ENCODE results near the gene CATSPER3.

DNA sequence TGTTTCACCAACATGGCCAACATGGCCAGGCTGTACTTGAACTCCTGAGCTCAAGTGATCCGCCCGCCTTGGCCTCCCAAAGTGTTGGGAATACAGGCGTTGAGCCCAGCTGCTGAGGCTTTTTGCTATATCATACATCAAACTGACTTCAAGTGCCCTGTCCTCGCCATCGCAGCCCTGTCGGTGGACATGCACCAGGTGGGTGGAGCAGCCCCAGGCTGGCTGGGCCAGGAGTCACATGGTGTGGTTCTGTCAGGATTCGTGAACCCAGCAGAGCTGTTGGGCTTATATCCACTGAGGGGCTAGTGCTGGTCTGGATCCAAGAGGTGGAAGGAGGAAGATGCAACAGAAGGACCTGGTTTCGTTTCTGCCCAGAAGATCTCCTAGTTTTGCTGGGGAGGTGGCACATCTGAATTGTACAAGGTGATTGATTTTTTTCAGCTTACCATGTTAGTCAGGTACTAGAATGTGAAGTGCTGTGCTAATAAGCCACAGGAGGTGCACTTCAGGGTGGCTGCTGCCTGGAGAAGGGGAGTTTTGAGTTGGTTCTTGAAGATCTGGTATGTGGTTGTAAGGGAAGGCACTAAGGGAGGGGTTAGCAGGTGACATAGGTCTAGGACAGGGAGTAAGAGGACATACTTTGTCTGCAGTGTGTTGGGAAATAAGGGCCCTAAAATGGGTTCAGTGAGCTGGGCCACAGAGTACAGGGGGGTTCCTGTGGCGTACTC, 46.7 kb upstream of the CATSPER3 start:
- TF ChIP-seq, protein P1, sequence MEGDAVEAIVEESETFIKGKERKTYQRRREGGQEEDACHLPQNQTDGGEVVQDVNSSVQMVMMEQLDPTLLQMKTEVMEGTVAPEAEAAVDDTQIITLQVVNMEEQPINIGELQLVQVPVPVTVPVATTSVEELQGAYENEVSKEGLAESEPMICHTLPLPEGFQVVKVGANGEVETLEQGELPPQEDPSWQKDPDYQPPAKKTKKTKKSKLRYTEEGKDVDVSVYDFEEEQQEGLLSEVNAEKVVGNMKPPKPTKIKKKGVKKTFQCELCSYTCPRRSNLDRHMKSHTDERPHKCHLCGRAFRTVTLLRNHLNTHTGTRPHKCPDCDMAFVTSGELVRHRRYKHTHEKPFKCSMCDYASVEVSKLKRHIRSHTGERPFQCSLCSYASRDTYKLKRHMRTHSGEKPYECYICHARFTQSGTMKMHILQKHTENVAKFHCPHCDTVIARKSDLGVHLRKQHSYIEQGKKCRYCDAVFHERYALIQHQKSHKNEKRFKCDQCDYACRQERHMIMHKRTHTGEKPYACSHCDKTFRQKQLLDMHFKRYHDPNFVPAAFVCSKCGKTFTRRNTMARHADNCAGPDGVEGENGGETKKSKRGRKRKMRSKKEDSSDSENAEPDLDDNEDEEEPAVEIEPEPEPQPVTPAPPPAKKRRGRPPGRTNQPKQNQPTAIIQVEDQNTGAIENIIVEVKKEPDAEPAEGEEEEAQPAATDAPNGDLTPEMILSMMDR (IDR thresholded peaks at IDR 0.05), result no peak
- TF ChIP-seq, protein P2, sequence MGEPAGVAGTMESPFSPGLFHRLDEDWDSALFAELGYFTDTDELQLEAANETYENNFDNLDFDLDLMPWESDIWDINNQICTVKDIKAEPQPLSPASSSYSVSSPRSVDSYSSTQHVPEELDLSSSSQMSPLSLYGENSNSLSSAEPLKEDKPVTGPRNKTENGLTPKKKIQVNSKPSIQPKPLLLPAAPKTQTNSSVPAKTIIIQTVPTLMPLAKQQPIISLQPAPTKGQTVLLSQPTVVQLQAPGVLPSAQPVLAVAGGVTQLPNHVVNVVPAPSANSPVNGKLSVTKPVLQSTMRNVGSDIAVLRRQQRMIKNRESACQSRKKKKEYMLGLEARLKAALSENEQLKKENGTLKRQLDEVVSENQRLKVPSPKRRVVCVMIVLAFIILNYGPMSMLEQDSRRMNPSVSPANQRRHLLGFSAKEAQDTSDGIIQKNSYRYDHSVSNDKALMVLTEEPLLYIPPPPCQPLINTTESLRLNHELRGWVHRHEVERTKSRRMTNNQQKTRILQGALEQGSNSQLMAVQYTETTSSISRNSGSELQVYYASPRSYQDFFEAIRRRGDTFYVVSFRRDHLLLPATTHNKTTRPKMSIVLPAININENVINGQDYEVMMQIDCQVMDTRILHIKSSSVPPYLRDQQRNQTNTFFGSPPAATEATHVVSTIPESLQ (CRISPR knock-in tag; IDR thresholded peaks at IDR 0.05), result no peak
- TF ChIP-seq, protein P3, sequence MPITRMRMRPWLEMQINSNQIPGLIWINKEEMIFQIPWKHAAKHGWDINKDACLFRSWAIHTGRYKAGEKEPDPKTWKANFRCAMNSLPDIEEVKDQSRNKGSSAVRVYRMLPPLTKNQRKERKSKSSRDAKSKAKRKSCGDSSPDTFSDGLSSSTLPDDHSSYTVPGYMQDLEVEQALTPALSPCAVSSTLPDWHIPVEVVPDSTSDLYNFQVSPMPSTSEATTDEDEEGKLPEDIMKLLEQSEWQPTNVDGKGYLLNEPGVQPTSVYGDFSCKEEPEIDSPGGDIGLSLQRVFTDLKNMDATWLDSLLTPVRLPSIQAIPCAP (CRISPR knock-in tag; IDR thresholded peaks at IDR 0.05), result no peak
- TF ChIP-seq TP53 (CRISPR knock-in tag; IDR thresholded peaks at IDR 0.05), result no peak
- TF ChIP-seq, protein P4, sequence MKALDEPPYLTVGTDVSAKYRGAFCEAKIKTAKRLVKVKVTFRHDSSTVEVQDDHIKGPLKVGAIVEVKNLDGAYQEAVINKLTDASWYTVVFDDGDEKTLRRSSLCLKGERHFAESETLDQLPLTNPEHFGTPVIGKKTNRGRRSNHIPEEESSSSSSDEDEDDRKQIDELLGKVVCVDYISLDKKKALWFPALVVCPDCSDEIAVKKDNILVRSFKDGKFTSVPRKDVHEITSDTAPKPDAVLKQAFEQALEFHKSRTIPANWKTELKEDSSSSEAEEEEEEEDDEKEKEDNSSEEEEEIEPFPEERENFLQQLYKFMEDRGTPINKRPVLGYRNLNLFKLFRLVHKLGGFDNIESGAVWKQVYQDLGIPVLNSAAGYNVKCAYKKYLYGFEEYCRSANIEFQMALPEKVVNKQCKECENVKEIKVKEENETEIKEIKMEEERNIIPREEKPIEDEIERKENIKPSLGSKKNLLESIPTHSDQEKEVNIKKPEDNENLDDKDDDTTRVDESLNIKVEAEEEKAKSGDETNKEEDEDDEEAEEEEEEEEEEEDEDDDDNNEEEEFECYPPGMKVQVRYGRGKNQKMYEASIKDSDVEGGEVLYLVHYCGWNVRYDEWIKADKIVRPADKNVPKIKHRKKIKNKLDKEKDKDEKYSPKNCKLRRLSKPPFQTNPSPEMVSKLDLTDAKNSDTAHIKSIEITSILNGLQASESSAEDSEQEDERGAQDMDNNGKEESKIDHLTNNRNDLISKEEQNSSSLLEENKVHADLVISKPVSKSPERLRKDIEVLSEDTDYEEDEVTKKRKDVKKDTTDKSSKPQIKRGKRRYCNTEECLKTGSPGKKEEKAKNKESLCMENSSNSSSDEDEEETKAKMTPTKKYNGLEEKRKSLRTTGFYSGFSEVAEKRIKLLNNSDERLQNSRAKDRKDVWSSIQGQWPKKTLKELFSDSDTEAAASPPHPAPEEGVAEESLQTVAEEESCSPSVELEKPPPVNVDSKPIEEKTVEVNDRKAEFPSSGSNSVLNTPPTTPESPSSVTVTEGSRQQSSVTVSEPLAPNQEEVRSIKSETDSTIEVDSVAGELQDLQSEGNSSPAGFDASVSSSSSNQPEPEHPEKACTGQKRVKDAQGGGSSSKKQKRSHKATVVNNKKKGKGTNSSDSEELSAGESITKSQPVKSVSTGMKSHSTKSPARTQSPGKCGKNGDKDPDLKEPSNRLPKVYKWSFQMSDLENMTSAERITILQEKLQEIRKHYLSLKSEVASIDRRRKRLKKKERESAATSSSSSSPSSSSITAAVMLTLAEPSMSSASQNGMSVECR (CRISPR knock-in tag; IDR thresholded peaks at IDR 0.05; ENCODE audit: borderline replicate concordance), result no peak

Measured in WTC11 (cell line).